HG02571 (cell line): ENCODE measurements around the gene BTG4.

Experiments used
- ATAC-seq: cut with Tn5 transposase; IDR thresholded peaks from one replicate; pipeline ENCODE4 v1.9.1; 2021; ENCODE audit warnings: mild to moderate bottlenecking, moderate library complexity; ENCODE audit not compliant: unreplicated experiment

Gene BTG4

GRCh38 chr11:111512296-111513239 is at the start of gene BTG4:
Gene BTG4 (minus strand): TSS chr11:111512386. CDS start chr11:111498776, 13,610 bp downstream.
- ATAC-seq, result no peak

- no peak for ATAC-seq
Measured at GRCh38 chr11:111561791-111562325, 49.7 kb upstream of the BTG4 start.

GRCh38 chr11:111561306-111561705 is 49.1 kb upstream of the BTG4 start:
- no peak for ATAC-seq

GRCh38 chr11:111560800-111561199 is 48.6 kb upstream of the BTG4 start:
- no peak for ATAC-seq

GRCh38 chr11:111559800-111560464 is 47.7 kb upstream of the BTG4 start:
- ATAC-seq, result no peak

- ATAC-seq, result no peak
Measured at GRCh38 chr11:111557425-111558111, 45.4 kb upstream of the BTG4 start.

GRCh38 chr11:111555255-111555654 is 43.1 kb upstream of the BTG4 start:
- no peak for ATAC-seq

- ATAC-seq, result no peak
Measured at GRCh38 chr11:111554532-111554931, 42.3 kb upstream of the BTG4 start.

GRCh38 chr11:111550258-111550657 is 38.1 kb upstream of the BTG4 start:
- no peak for ATAC-seq

GRCh38 chr11:111549869-111550203 is 37.6 kb upstream of the BTG4 start:
- ATAC-seq, result no peak

- no peak for ATAC-seq
Measured at GRCh38 chr11:111549196-111549868, 37.1 kb upstream of the BTG4 start.

GRCh38 chr11:111548525-111548924 is 36.3 kb upstream of the BTG4 start:
- ATAC-seq, result no peak

- ATAC-seq, result no peak
Measured at GRCh38 chr11:111542606-111543275, 30.6 kb upstream of the BTG4 start.

- ATAC-seq, result no peak
Measured at GRCh38 chr11:111541254-111542061, 29.3 kb upstream of the BTG4 start.

GRCh38 chr11:111540937-111541253 is 28.7 kb upstream of the BTG4 start:
- ATAC-seq, result no peak

- ATAC-seq, result no peak
Measured at GRCh38 chr11:111540114-111540936, 28.1 kb upstream of the BTG4 start, which contains the start of gene LAYN. Gene LAYN (plus strand): TSS chr11:111540720. CDS start chr11:111540844, 124 bp downstream.

GRCh38 chr11:111539426-111540113 is 27.4 kb upstream of the BTG4 start:
- no peak for ATAC-seq
